Thyroid gland (tissue), 4 donors: ENCODE results near the gene EFNA4. TPM values are rescaled to one million over a fixed set of nuclear protein-coding genes. Genes with fewer than 3 reads are reported as not detected.

Experiments
- DNase-seq, 2 donors: peaks; one replicate each; pipeline ENCODE4 v3.0.0-alpha.2; 2019
- H3K27ac ChIP-seq, 3 donors: fragments of 200-600 bp; sonication (generic); 1 replicate in 2 of 3; 2 replicates in 1 of 3; pipeline ENCODE4 v1.5.1; 2016 to 2019; ENCODE audit warnings: mild to moderate bottlenecking in 1 of 3, moderate library complexity in 1 of 3
- H3K27me3 ChIP-seq: fragments of 200-600 bp; sonication (generic); one replicate; pipeline ENCODE4 v1.5.1; 2019
- H3K36me3 ChIP-seq, 2 donors: fragments of 200-600 bp; sonication (generic); one replicate each; pipeline ENCODE4 v1.5.1; 2016 to 2019
- H3K4me1 ChIP-seq, 2 donors: fragments of 200-600 bp; sonication (generic); one replicate each; pipeline ENCODE4 v1.5.1; 2017 to 2019
- H3K4me3 ChIP-seq, 3 donors: fragments of 200-600 bp; sonication (generic); replicated peaks in 1 of 3; 1 replicate in 2 of 3; 2 replicates in 1 of 3; pipeline ENCODE4 v1.5.1; 2016; ENCODE audit warnings: mild to moderate bottlenecking in 1 of 3
- H3K9me3 ChIP-seq: fragments of 200-600 bp; sonication (generic); one replicate; pipeline ENCODE4 v1.5.1; 2017
- CTCF ChIP-seq, 6 experiments: fragments of 200-600 bp in 3 of 6; fragments of 450-650 bp in 3 of 6; sonication (generic) in 3 of 6; IDR thresholded peaks; one replicate each; pipeline ENCODE4 v1.5.1; 2016 to 2019; ENCODE audit warnings: antibody characterized with exemption in 6 of 6, mild to moderate bottlenecking in 2 of 6, inconsistent platforms in 1 of 6, moderate library complexity in 1 of 6
- POLR2A ChIP-seq, 2 donors: fragments of 450-650 bp; IDR thresholded peaks; one replicate each; pipeline ENCODE4 v1.6.1; 2017; ENCODE audit warnings: antibody characterized with exemption in 2 of 2, mild to moderate bottlenecking in 2 of 2, moderate library complexity in 1 of 2
- WGBS, 2 donors: methylation state at CpG; one replicate each; pipeline ENCODE4 v1.1.5; 2017; 5-methylcytosine and 5-hydroxymethylcytosine counted together
- intact Hi-C: fragments of 100-400 bp; cut with DNase I; formaldehyde crosslinking; loops from one replicate; pipeline ENCODE4 v1.15.1; 2023
- total RNA-seq, 4 donors: library from RNA; depleted of rRNA; stranded (reverse); fragments of >200 nt; gene quantifications; one replicate each; pipeline ENCODE4 v1.2.3, GENCODE V29; 2016

The EFNA4 gene
- total RNA-seq, 4 donors from 2014 or later, result 7.5 to 13.1 (median 9.9) TPM

- H3K27me3 ChIP-seq, result no peaks in the 10 kb centered on the region
- TF ChIP-seq CTCF (IDR thresholded peaks at IDR 0.05) (peak in 1 of 6 experiments; percentile 9), POLR2A (IDR thresholded peaks at IDR 0.05) (no peak)
- H3K4me3 ChIP-seq, result peak overlapping the region in 1 of 3 donors; percentile 56
- peak overlapping the region in 2 of 3 donors; percentile 55 to 83 for H3K27ac ChIP-seq
- H3K9me3 ChIP-seq, result no peaks in the 10 kb centered on the region
- intact Hi-C loops, result loop anchor here (5.0 kb wide), 2 partner anchors 32 to 78 kb away; partner anchors contain the start of genes CKS1B and SHC1
- 30 to 36% methylated on average over 10 of the region's 10 CpGs for WGBS, 2 donors
- H3K36me3 ChIP-seq, result no peaks in the 10 kb centered on the region
- peak in 1 of 2 donors; percentile 28 for DNase-seq
- peaks cover 9 to 32% of the 10 kb centered on the region in 2 donors for H3K4me1 ChIP-seq
Measured at GRCh38 chr1:155049651-155050559, 13.6 kb upstream of the EFNA4 start.

- intact Hi-C loops, result loop anchor here (5.0 kb wide), 1 partner anchor 78 kb away; the partner anchor contains the start of genes CKS1B and SHC1
- Histone ChIP-seq H3K27ac (peak within 1 kb of the TSS; percentile 67 to 84 (median 83)), H3K9me3 (no peaks in the 10 kb centered on the region), H3K4me1 (peaks cover 9 to 28% of the 10 kb centered on the region in 2 donors), H3K4me3 (peak within 1 kb of the TSS; percentile 54 to 56 (median 55)), H3K36me3 (peaks cover 0 to 1% of the 10 kb centered on the region in 2 donors), H3K27me3 (no peaks in the 10 kb centered on the region)
- WGBS, 2 donors, result 4 to 6% methylated on average over 15 to 25 of the region's 99 CpGs
- peak; percentile 70 to 77 for DNase-seq
- peak; percentile 64 to 87 (median 74) for TF ChIP-seq CTCF (IDR thresholded peaks at IDR 0.05)
- no peak for TF ChIP-seq POLR2A (IDR thresholded peaks at IDR 0.05)
Measured at GRCh38 chr1:155050560-155051341, 12.8 kb upstream of the EFNA4 start, which contains the start of gene ADAM15. TSS of gene ADAM15 (plus strand) at chr1:155051316. CDS start at chr1:155051387, 71 bp downstream.

GRCh38 chr1:155051342-155051776 lies 12.2 kb upstream of the EFNA4 start:
- no peak for DNase-seq
- H3K27ac ChIP-seq, result peak overlapping the region; percentile 67 to 73 (median 68)
- intact Hi-C loops, result loop anchor here (5.0 kb wide), 1 partner anchor 79 kb away; the partner anchor contains the start of genes CKS1B and SHC1
- peaks cover 0 to 6% of the 10 kb centered on the region in 2 donors for H3K36me3 ChIP-seq
- no peaks in the 10 kb centered on the region for H3K27me3 ChIP-seq
- H3K4me1 ChIP-seq, result peaks cover 9 to 28% of the 10 kb centered on the region in 2 donors
- no peaks in the 10 kb centered on the region for H3K9me3 ChIP-seq
- H3K4me3 ChIP-seq, result peak overlapping the region; percentile 54 to 56 (median 55)
- 0 to 1% methylated on average over 6 to 15 of the region's 31 CpGs for WGBS, 2 donors
- TF ChIP-seq CTCF (IDR thresholded peaks at IDR 0.05) (no peak), POLR2A (IDR thresholded peaks at IDR 0.05) (peak; percentile 41 to 62)

GRCh38 chr1:155051777-155052398 lies 11.7 kb upstream of the EFNA4 start:
- Histone ChIP-seq H3K27ac (peak overlapping the region; percentile 67 to 73 (median 68)), H3K27me3 (no peaks in the 10 kb centered on the region), H3K4me1 (peaks cover 9 to 28% of the 10 kb centered on the region in 2 donors), H3K36me3 (peaks cover 0 to 6% of the 10 kb centered on the region in 2 donors), H3K9me3 (no peaks in the 10 kb centered on the region), H3K4me3 (peak overlapping the region; percentile 54 to 56 (median 55))
- TF ChIP-seq CTCF (IDR thresholded peaks at IDR 0.05) (no peak), POLR2A (IDR thresholded peaks at IDR 0.05) (no peak)
- 0 to 3% methylated on average over 19 to 20 of the region's 27 CpGs for WGBS, 2 donors
- intact Hi-C loops, result loop anchor here (5.0 kb wide), 1 partner anchor 80 kb away; the partner anchor contains the start of genes CKS1B and SHC1
- DNase-seq, result peak; percentile 57 to 76
